ENCODE measurements around the gene ERG28.

Gene ERG28

DNA sequence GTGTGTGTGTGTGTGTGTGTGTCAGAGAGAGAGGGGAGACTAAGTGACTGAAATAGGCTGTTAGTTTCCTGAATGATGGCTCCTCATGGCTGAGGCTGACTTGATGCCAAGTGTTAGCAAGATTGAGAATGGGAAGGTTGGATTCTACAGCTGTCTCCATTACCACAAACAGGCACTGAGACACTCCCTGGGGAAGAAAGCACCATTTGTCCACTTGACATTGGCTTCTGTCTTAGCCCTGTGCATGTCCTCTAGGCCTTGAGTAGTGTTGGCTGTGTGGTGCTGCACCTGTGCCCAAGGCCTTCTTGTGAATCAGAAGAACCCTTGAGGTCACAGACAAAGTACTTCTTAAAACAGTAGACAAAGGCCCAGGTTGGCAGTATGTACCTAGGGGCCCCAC lies 15.6 kb downstream of the ERG28 start:
- H3K9ac ChIP-seq = no peak overlapping the region
- H2AFZ ChIP-seq = no peak overlapping the region
- no peak for TF ChIP-seq CTCF (IDR thresholded peaks at IDR 0.05)
- H3K9me3 ChIP-seq (ENCODE audit: control insufficient read depth, low read length) = no peaks in the 10 kb centered on the region
- H3K36me3 ChIP-seq (ENCODE audit: control insufficient read depth, insufficient read depth, low read length) = no peaks in the 10 kb centered on the region
- no peaks in the 10 kb centered on the region for H3K27me3 ChIP-seq (ENCODE audit: control insufficient read depth, insufficient read depth, low read length)
- no peak overlapping the region for H3K27ac ChIP-seq
- H3K79me2 ChIP-seq = no peaks in the 10 kb centered on the region
- no peak overlapping the region for H3K4me2 ChIP-seq (ENCODE audit: low read length)
- H3K4me1 ChIP-seq = peaks cover 5% of the 10 kb centered on the region
- H3K4me3 ChIP-seq (ENCODE audit: low read depth, low read length) = no peak overlapping the region

GRCh38 chr14:75643985-75644384 lies 16.7 kb downstream of the ERG28 start:
- H3K27me3 ChIP-seq (ENCODE audit: control insufficient read depth, insufficient read depth, low read length) = no peaks in the 10 kb centered on the region
- H3K4me1 ChIP-seq = peaks cover 5% of the 10 kb centered on the region
- no peak overlapping the region for H3K4me3 ChIP-seq (ENCODE audit: low read depth, low read length)
- no peak overlapping the region for H3K27ac ChIP-seq
- no peak overlapping the region for H3K9ac ChIP-seq
- no peak overlapping the region for H2AFZ ChIP-seq
- no peaks in the 10 kb centered on the region for H3K9me3 ChIP-seq (ENCODE audit: control insufficient read depth, low read length)
- no peaks in the 10 kb centered on the region for H3K36me3 ChIP-seq (ENCODE audit: control insufficient read depth, insufficient read depth, low read length)
- no peak overlapping the region for H3K4me2 ChIP-seq (ENCODE audit: low read length)
- no peak for TF ChIP-seq CTCF (IDR thresholded peaks at IDR 0.05)
- H3K79me2 ChIP-seq = no peaks in the 10 kb centered on the region

DNA sequence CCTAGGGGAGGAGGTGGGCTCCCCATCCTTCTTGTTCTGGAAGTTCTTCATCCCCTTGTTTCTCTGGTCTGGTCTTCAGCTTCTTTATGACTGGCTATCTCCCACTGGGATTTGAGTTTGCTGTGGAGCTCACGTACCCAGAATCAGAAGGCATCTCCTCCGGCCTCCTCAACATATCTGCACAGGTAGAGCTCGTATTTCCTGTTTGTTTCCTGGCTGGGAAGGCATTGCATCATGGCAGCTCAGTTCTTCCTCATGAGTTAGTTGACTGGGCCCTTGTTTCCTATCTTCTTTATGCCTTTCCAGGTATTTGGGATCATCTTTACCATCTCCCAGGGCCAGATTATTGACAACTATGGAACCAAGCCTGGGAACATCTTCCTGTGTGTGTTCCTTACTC lies 19.8 kb downstream of the ERG28 start:
- no peak overlapping the region for H3K27ac ChIP-seq
- H2AFZ ChIP-seq = no peak overlapping the region
- H3K27me3 ChIP-seq (ENCODE audit: control insufficient read depth, insufficient read depth, low read length) = no peaks in the 10 kb centered on the region
- TF ChIP-seq CTCF (IDR thresholded peaks at IDR 0.05) = no peak
- H3K36me3 ChIP-seq (ENCODE audit: control insufficient read depth, insufficient read depth, low read length) = no peaks in the 10 kb centered on the region
- H3K4me2 ChIP-seq (ENCODE audit: low read length) = no peak overlapping the region
- H3K4me3 ChIP-seq (ENCODE audit: low read depth, low read length) = no peak overlapping the region
- H3K9ac ChIP-seq = no peak overlapping the region
- no peaks in the 10 kb centered on the region for H3K9me3 ChIP-seq (ENCODE audit: control insufficient read depth, low read length)
- H3K4me1 ChIP-seq = no peaks in the 10 kb centered on the region
- no peaks in the 10 kb centered on the region for H3K79me2 ChIP-seq

GRCh38 chr14:75636100-75636692 lies 24.5 kb downstream of the ERG28 start:
- Histone ChIP-seq H3K79me2 (no peaks in the 10 kb centered on the region), H3K4me2 (ENCODE audit: low read length) (no peak overlapping the region), H3K9ac (no peak overlapping the region), H3K4me3 (ENCODE audit: low read depth, low read length) (no peak overlapping the region), H3K9me3 (ENCODE audit: control insufficient read depth, low read length) (no peaks in the 10 kb centered on the region), H3K36me3 (ENCODE audit: control insufficient read depth, insufficient read depth, low read length) (no peaks in the 10 kb centered on the region), H3K27ac (no peak overlapping the region), H3K4me1 (no peaks in the 10 kb centered on the region), H3K27me3 (ENCODE audit: control insufficient read depth, insufficient read depth, low read length) (no peaks in the 10 kb centered on the region), H2AFZ (peak overlapping the region; percentile 44)
- TF ChIP-seq CTCF (IDR thresholded peaks at IDR 0.05) = no peak

DNA sequence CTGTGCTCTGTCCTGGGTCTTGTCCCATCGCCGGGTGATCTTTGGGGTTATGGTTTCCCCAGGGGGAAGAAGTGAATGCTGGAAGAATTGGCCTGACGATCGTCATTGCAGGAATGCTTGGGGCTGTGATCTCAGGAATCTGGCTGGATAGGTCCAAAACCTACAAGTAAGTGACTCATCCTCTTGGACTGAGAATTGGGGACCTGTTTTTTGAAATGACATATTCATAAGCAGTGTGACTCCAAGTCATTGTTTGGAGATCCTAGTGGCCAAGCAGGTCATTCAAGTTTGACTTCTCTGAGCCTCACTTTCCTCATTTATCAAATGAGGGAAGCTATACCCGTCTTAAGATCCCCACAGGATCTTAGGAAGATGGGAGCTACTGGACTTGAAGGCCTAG lies 25.8 kb downstream of the ERG28 start:
- no peak overlapping the region for H3K4me2 ChIP-seq (ENCODE audit: low read length)
- no peak overlapping the region for H2AFZ ChIP-seq
- H3K36me3 ChIP-seq (ENCODE audit: control insufficient read depth, insufficient read depth, low read length) = no peaks in the 10 kb centered on the region
- no peaks in the 10 kb centered on the region for H3K9me3 ChIP-seq (ENCODE audit: control insufficient read depth, low read length)
- H3K27me3 ChIP-seq (ENCODE audit: control insufficient read depth, insufficient read depth, low read length) = no peaks in the 10 kb centered on the region
- no peak overlapping the region for H3K27ac ChIP-seq
- H3K79me2 ChIP-seq = no peaks in the 10 kb centered on the region
- no peaks in the 10 kb centered on the region for H3K4me1 ChIP-seq
- H3K4me3 ChIP-seq (ENCODE audit: low read depth, low read length) = no peak overlapping the region
- TF ChIP-seq CTCF (IDR thresholded peaks at IDR 0.05) = no peak
- no peak overlapping the region for H3K9ac ChIP-seq
